Uterus (tissue), 4 donors: ENCODE measurements around the gene UBE2O. TPM values are rescaled to one million over a fixed set of nuclear protein-coding genes. Genes with fewer than 3 reads are reported as not detected.
A peak's percentile ranks its signal among the peaks of the same experiment; 100 is the strongest.
"Not testable (repeated sequence)": the region's sequence is repeated elsewhere in the genome, so short reads cannot be mapped to it uniquely, and the experiment has no call there.

ENCODE experiments used
- DNase-seq, 2 donors: peaks; one replicate each; pipeline ENCODE4 v3.0.0-alpha.2; 2019 to 2020
- H3K27ac ChIP-seq, 2 donors: fragments of 200-600 bp; sonication (generic); 1 replicate in 1 of 2; 2 replicates in 1 of 2; pipeline ENCODE4 v1.5.1; 2016 to 2018
- H3K27me3 ChIP-seq, 2 donors: fragments of 200-600 bp; sonication (generic); one replicate each; pipeline ENCODE4 v1.5.1; 2018 to 2019; ENCODE audit warnings: control low read depth in 1 of 2
- H3K36me3 ChIP-seq, 2 donors: fragments of 200-600 bp; sonication (generic); one replicate each; pipeline ENCODE4 v1.5.1; 2019; ENCODE audit warnings: control low read depth in 1 of 2
- H3K4me1 ChIP-seq, 2 donors: fragments of 200-600 bp; sonication (generic); one replicate each; pipeline ENCODE4 v1.5.1; 2018 to 2019; ENCODE audit warnings: control low read depth in 1 of 2
- H3K4me3 ChIP-seq, 2 donors: fragments of 200-600 bp; sonication (generic); 1 replicate in 1 of 2; 2 replicates in 1 of 2; pipeline ENCODE4 v1.5.1; 2018 to 2019; ENCODE audit warnings: mild to moderate bottlenecking in 1 of 2
- H3K9me3 ChIP-seq, 2 donors: fragments of 200-600 bp; sonication (generic); one replicate each; pipeline ENCODE4 v1.5.1; 2019; ENCODE audit warnings: control low read depth in 1 of 2
- POLR2A ChIP-seq, 2 donors: fragments of 450-650 bp; IDR thresholded peaks; one replicate each; pipeline ENCODE4 v1.6.1; 2016; ENCODE audit warnings: antibody characterized with exemption in 2 of 2, mild to moderate bottlenecking in 1 of 2, moderate library complexity in 1 of 2
- intact Hi-C: fragments of 100-400 bp; cut with DNase I; formaldehyde crosslinking; loops from one replicate; pipeline ENCODE4 v1.15.1; 2023; ENCODE audit warnings: low total_unique reads
- total RNA-seq, 4 donors: library from RNA; depleted of rRNA in 3 of 4; stranded (reverse); fragments of >200 nt in 3 of 4; gene quantifications; one replicate each; pipeline versions ENCODE4 v1.1.0 to v1.2.4, GENCODE V29; 2014 to 2023
- TF ChIP-seq, protein P1 (sequence below), 4 experiments: fragments of 200-600 bp in 2 of 4; fragments of 450-650 bp in 2 of 4; sonication (generic) in 2 of 4; IDR thresholded peaks; one replicate each; pipeline ENCODE4 v1.5.1; 2016 to 2019; ENCODE audit warnings: antibody characterized with exemption in 4 of 4, mild to moderate bottlenecking in 2 of 4, moderate library complexity in 1 of 4
- donor health status: DM: yes; HTN: yes; CAD: no.

UBE2O gene
- total RNA-seq, 4 donors from 2014 or later: 5.0 to 31.5 (median 17.9) TPM

DNA sequence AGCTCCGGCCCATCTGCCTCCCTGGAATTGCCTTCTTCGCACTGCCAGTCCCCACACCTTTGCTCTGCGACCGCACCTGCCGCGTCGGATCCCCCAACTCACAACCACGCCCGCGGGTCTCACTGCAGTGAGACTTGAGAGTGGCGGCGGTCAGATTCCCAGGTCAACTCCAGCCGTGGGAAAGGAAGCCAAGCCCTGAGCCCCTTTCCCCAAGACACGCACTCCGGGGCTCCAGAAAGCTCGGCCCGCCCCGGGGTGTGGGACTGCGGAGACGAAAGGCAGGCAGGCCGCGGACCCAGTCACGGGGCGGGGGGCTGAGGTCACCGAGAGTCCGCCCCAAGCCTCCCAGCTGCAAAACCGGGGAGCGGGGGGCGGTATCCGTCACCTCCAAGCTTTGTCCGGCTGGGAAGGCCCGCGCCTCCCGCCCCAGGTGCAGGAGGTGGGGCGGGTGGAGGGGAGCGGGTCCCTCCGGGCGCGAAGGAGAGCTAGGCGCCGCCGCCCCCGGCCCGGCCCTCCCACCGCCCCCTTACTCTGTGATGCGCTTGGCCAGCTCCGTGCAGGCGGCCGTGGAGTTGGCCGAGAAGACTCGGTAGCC is 99.9 kb downstream of the UBE2O start:
- no peaks in the 10 kb centered on the region for H3K4me1 ChIP-seq
- H3K4me3 ChIP-seq: peak overlapping the region; percentile 60 to 85
- no peak for DNase-seq
- TF ChIP-seq POLR2A (IDR thresholded peaks at IDR 0.05): no peak
- TF ChIP-seq, protein P1, sequence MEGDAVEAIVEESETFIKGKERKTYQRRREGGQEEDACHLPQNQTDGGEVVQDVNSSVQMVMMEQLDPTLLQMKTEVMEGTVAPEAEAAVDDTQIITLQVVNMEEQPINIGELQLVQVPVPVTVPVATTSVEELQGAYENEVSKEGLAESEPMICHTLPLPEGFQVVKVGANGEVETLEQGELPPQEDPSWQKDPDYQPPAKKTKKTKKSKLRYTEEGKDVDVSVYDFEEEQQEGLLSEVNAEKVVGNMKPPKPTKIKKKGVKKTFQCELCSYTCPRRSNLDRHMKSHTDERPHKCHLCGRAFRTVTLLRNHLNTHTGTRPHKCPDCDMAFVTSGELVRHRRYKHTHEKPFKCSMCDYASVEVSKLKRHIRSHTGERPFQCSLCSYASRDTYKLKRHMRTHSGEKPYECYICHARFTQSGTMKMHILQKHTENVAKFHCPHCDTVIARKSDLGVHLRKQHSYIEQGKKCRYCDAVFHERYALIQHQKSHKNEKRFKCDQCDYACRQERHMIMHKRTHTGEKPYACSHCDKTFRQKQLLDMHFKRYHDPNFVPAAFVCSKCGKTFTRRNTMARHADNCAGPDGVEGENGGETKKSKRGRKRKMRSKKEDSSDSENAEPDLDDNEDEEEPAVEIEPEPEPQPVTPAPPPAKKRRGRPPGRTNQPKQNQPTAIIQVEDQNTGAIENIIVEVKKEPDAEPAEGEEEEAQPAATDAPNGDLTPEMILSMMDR (IDR thresholded peaks at IDR 0.05): no peak
- no peaks in the 10 kb centered on the region for H3K27me3 ChIP-seq
- H3K27ac ChIP-seq: peak overlapping the region; percentile 70 to 88
- H3K9me3 ChIP-seq: no peaks in the 10 kb centered on the region
- H3K36me3 ChIP-seq: no peaks in the 10 kb centered on the region
- intact Hi-C loops: no loop called here

DNA sequence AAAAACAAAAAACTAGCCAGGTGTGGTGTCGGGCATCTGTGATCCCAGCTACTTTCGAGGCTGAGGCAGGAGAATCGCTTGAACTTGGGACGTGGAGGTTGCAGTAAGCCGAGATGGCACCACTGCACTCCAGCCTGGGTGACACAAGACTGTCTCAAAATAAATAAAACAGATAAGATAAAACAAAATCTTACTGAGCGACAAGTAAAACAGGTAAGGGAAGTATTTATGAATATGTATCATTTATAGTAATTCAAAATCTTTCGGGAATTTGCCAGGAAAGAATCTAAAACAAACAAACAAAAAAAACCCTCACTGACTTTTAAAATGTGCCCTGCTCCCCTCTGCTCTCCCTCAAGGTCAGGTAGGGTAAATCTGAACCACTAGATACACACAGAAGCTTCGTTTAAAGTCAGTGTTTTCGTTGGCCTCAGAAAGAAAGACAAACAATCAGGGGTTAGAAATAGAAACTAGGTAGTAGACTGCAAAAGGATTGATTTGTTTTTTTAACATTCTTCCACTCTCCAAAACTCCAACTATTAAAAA is 101.4 kb downstream of the UBE2O start:
- TF ChIP-seq POLR2A (IDR thresholded peaks at IDR 0.05): no peak
- TF ChIP-seq, protein P1 (IDR thresholded peaks at IDR 0.05): no peak
- H3K4me1 ChIP-seq: no peaks in the 10 kb centered on the region
- no peak overlapping the region for H3K27ac ChIP-seq
- DNase-seq: no peak
- intact Hi-C loops: no loop called here
- no peak overlapping the region for H3K4me3 ChIP-seq
- H3K36me3 ChIP-seq: no peaks in the 10 kb centered on the region
- no peaks in the 10 kb centered on the region for H3K27me3 ChIP-seq
- H3K9me3 ChIP-seq: no peaks in the 10 kb centered on the region

DNA sequence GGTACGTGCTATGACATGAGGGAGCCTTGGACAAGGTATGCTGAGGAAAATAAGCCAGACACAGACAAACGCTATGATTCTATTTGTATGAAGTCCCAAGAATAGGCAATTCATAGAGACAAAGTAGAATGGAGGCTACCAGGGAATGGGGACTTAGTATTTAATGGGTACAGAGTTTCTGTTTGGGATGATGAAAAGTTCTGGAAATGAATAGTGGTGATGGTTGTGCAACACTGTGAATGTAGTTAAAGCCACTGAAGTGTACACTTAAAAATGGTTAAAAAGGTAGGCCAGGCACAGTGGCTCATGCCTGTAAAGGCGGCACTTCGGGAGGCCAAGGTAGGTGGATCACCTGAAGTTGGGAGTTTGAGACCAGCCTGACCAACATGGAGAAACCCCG is 102.5 kb downstream of the UBE2O start:
- no peak overlapping the region for H3K4me3 ChIP-seq
- no peak for TF ChIP-seq POLR2A (IDR thresholded peaks at IDR 0.05)
- TF ChIP-seq, protein P1 (IDR thresholded peaks at IDR 0.05): no peak
- H3K4me1 ChIP-seq: no peaks in the 10 kb centered on the region
- H3K27me3 ChIP-seq: no peaks in the 10 kb centered on the region
- H3K27ac ChIP-seq: no peak overlapping the region
- DNase-seq: no peak
- H3K36me3 ChIP-seq: no peaks in the 10 kb centered on the region
- intact Hi-C loops: no loop called here
- no peaks in the 10 kb centered on the region for H3K9me3 ChIP-seq

DNA sequence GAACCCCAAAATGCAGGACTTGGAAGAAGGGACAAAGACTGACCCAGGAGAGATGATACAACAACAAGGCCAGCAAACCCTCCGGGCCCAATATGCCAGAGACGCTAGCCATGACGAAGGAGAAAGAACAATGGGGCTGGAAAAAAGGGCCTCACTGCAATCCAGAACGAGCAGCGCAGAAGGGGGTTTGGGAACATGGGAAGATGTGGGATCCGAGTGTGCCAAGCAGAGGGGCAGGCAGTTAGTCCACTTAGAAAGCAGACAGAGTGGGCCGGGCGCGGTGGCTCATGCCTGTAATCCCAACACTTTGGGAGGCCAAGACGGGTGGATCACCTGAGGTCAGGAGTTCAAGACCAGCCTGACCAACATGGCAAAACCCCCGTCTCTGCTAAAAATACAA is 106.0 kb downstream of the UBE2O start:
- H3K27me3 ChIP-seq, H3K36me3 ChIP-seq, H3K4me3 ChIP-seq, H3K4me1 ChIP-seq, H3K27ac ChIP-seq, DNase-seq, H3K9me3 ChIP-seq, intact Hi-C loops: not testable (repeated sequence)

DNA sequence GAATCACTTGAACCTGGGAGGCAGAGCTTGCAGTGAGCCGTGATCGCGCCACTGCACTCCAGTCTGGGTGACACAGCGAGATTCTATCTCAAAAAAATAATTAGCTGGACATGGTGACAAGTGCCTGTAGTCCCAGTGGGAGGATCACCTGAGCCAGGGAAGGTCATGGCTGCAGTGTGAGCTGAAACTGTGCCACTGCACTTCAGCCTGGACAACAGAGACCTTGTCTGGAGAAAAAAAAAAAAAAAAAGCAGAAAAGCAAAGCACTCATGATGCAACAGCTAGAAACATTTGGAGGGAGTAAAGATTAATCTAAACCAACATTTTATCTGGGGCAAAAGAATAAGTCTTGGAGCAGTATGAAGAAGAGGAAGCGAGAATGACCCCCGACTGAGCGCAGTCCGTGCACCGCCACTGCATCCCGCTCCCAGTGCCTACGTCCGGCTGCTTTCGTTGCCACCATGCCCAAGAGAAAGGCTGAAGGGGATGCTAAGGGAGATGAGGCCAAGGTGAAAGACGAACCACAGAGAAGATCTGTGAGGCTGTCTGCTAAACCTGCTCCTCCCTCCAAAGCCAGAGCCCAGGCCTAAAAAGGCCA is 107.5 kb downstream of the UBE2O start:
- Histone ChIP-seq H3K27me3 (no peaks in the 10 kb centered on the region), H3K9me3 (no peaks in the 10 kb centered on the region), H3K4me3 (no peak overlapping the region), H3K36me3 (no peaks in the 10 kb centered on the region), H3K27ac (no peak overlapping the region), H3K4me1 (no peaks in the 10 kb centered on the region)
- intact Hi-C loops: no loop called here
- TF ChIP-seq, protein P1 (IDR thresholded peaks at IDR 0.05): no peak
- TF ChIP-seq POLR2A (IDR thresholded peaks at IDR 0.05): no peak
- no peak for DNase-seq
